ENCODE measurements around the gene OR9A2. TPM values are rescaled to one million over a fixed set of nuclear protein-coding genes. Genes with fewer than 3 reads are reported as not detected.

The OR9A2 gene
- total RNA-seq = 0.60 TPM in 1 of 2 replicates, not detected in the other
- polyA plus RNA-seq = not detected in 2 replicates

- Histone ChIP-seq H3K4me3 (no peak within 1 kb of the TSS), H3K4me1 (ENCODE audit: low read depth) (no peaks in the 10 kb centered on the region), H3K36me3 (no peaks in the 10 kb centered on the region), H3K27me3 (no peaks in the 10 kb centered on the region), H3K27ac (no peak within 1 kb of the TSS), H3K9me3 (ENCODE audit: low read depth) (no peaks in the 10 kb centered on the region)
- no peak for DNase-seq (ENCODE audit: low read depth in 1 of 2, low spot score in 1 of 2)
- TF ChIP-seq CTCF (IDR thresholded peaks at IDR 0.05; ENCODE audit: low read depth, low read length) = no peak
Measured at GRCh38 chr7:143027032-143027431, at the start of gene OR9A2. Gene OR9A2 (minus strand): TSS chr7:143027132. CDS start chr7:143027132, 0 bp downstream.

GRCh38 chr7:143074141-143074540 is 47.2 kb upstream of the OR9A2 start:
- no peak for TF ChIP-seq CTCF (IDR thresholded peaks at IDR 0.05; ENCODE audit: low read depth, low read length)
- no peaks in the 10 kb centered on the region for H3K36me3 ChIP-seq
- no peak for DNase-seq (ENCODE audit: low read depth in 1 of 2, low spot score in 1 of 2)

GRCh38 chr7:143073556-143073955 is 46.6 kb upstream of the OR9A2 start:
- H3K4me1 ChIP-seq (ENCODE audit: low read depth) = no peaks in the 10 kb centered on the region
- TF ChIP-seq CTCF (IDR thresholded peaks at IDR 0.05; ENCODE audit: low read depth, low read length) = no peak
- H3K36me3 ChIP-seq = no peaks in the 10 kb centered on the region
- H3K27me3 ChIP-seq = no peaks in the 10 kb centered on the region
- H3K4me3 ChIP-seq = no peak overlapping the region
- H3K9me3 ChIP-seq (ENCODE audit: low read depth) = no peaks in the 10 kb centered on the region
- no peak overlapping the region for H3K27ac ChIP-seq
- DNase-seq (ENCODE audit: low read depth in 1 of 2, low spot score in 1 of 2) = no peak

More at GRCh38 chr7:143074141-143074540, 47.2 kb upstream of the OR9A2 start:
- H3K4me1 ChIP-seq (ENCODE audit: low read depth) = no peaks in the 10 kb centered on the region
- H3K4me3 ChIP-seq = no peak overlapping the region
- H3K27me3 ChIP-seq = no peaks in the 10 kb centered on the region
- H3K27ac ChIP-seq = no peak overlapping the region
- no peaks in the 10 kb centered on the region for H3K9me3 ChIP-seq (ENCODE audit: low read depth)

- Histone ChIP-seq H3K36me3 (no peaks in the 10 kb centered on the region), H3K9me3 (ENCODE audit: low read depth) (no peaks in the 10 kb centered on the region), H3K27ac (no peak overlapping the region), H3K4me1 (ENCODE audit: low read depth) (no peaks in the 10 kb centered on the region), H3K27me3 (no peaks in the 10 kb centered on the region), H3K4me3 (no peak overlapping the region)
- TF ChIP-seq CTCF (IDR thresholded peaks at IDR 0.05; ENCODE audit: low read depth, low read length) = no peak
- DNase-seq (ENCODE audit: low read depth in 1 of 2, low spot score in 1 of 2) = no peak
Measured at GRCh38 chr7:143069912-143070500, 43.1 kb upstream of the OR9A2 start.

- DNase-seq (ENCODE audit: low read depth in 1 of 2, low spot score in 1 of 2) = no peak
- Histone ChIP-seq H3K36me3 (no peaks in the 10 kb centered on the region), H3K9me3 (ENCODE audit: low read depth) (no peaks in the 10 kb centered on the region), H3K27ac (no peak overlapping the region), H3K27me3 (no peaks in the 10 kb centered on the region), H3K4me1 (ENCODE audit: low read depth) (no peaks in the 10 kb centered on the region), H3K4me3 (no peak overlapping the region)
- TF ChIP-seq CTCF (IDR thresholded peaks at IDR 0.05; ENCODE audit: low read depth, low read length) = no peak
Measured at GRCh38 chr7:143068446-143068845, 41.5 kb upstream of the OR9A2 start.

Measured in cardiac muscle cell (in vitro differentiated cells and primary cell).